Bone marrow (tissue), 2 donors: ENCODE data around the gene EFNB2.

Experiments
- DNase-seq, 2 donors: peaks; one replicate each; lab custom pipeline; 2025; lab: John Stamatoyannopoulos, UW

EFNB2 gene

DNA sequence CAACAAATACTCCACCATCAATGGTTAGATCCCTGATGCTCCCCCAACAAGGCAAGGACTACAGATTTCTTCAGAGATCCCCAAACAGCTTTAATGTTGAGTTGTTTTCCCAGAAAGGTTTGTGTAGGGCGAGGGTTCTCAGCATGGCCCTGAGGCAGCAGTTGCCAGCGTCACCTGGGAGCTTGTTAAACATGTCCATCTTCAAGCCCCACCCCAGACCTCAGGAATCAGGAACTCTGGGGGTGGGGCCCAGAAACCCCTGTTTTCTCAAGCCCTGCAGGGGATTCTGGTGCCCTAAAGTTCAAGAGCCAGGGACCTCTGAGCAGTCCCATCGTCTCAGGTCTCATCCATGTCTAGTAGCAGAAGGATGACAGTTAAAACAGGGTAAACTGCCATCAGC, 9.6 kb downstream of the EFNB2 start:
- DNase-seq, result no peak

DNA sequence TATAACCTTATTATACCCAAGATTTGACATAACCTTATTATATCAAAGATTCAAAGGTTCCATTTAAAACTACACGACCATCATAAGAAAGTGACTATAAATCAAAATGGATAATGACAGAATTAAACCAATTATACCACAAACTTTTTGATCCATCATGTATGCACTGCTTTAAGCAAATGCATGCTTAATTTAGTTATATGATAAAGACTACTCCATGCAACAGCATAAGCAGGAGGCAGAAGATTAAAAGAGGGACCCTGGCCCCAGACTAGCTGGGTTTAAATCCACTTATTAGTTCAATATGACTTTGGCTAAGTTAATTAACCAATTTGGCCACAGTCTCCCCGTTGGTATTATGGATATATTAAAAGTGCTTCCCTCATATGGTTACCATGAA, 11.4 kb downstream of the EFNB2 start:
- DNase-seq, result no peak

DNA sequence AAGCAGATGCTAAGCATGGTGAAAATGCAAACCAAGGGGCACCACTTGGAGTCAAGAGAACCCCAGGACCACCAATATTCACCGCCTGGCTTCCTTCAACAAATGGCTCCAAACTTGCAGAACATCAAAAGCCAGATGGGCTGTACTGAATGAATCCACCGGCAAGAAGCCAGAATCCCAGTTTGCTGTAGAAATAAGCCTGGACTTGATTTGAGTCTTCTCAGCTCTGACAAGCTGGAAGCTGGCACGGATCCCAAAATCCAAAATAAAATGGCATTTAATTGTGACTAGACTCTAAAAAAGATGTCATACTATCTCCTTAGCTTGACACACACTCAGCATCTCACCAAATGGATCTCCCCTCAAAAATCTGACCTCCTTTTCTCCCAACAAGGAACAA, 11.9 kb downstream of the EFNB2 start:
- no peak for DNase-seq

DNA sequence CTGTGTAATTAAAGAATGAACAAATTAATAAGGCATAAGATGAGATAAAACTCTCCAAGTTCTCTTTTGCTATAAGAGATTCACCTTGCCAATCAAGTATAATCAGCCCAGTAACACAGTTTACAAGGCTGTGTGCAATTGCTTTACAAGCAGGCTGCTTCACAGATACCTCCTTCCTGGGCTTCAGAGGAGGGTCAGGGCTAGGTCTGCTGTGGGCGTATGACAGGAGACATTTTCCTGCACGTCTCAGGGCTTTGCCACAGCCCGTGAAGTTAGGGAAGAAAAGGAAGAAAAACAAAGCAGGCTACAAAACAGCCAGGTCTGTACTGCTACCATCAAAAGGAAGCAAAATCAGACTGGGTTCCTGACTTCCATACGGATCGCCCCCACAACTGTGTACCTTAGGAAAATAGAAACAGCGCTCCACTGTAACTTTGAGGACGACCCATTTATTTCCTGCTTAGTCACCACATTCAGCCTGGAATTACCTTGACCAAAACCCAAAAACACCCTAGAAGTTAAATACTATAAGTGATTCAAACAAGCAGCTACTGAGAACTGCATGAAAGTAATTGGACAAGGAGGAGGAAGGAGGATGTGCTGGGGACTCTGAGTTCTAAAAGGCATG, 12.4 kb downstream of the EFNB2 start:
- DNase-seq, result no peak

DNA sequence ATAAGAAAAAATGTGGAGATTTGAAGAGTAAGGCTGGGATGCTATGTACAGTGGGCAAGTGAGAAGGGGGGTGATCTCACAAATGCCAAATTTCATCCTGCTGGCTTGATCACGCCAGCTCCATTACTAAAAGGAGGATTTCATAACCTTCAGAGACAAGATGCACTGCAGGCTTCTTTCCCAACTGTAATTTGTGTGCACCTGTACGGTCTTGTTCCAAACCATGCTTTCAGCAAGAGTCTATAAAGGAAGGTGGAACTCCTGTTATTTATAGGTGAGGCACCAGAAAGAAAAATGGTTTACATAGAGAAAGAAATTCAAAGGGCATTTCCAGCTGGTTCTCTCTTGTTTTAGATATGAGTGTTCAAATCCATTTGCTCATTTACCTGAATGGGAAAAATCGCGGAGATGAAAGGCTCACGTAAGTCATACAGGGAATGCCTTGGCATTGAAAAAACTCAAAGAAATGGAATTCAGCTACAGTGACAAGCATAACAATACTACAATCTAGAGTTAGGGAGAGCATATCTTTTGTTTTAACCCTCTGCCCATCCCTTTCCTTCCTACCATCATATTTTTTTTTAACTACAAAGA, 13.3 kb downstream of the EFNB2 start:
- DNase-seq, result no peak

DNA sequence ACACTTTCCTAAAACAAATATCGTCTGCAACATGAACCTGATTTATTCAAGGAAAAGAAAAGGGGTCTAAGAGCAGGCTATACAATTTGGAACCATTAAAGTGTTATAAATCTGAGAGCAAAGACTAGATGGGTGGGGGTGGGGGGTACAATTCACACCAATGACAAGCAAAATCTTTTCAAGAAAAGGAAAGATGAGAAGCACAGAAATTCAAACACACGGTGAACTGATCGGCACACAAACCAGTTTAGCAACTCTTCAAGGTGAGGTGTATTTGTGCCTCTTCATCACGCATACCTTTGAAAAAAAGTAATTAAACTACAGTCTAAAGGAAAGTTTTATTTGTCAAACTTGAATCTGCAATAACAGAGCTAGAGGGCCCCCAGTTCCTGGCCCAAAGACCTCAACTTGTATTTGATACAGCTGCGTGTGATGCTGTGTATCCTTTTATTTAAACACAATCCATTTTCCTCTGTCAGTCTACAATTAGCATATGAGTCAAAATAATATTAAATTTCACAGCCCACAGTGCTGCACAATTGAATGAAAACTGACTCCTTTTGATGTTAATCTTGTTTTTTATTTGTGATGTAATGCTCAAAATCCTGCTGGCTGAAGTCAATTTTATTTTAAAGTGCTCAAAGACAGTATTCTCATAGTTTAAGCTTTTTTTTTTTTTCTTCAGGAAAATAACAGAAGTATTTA, 14.2 kb downstream of the EFNB2 start:
- DNase-seq, result no peak

DNA sequence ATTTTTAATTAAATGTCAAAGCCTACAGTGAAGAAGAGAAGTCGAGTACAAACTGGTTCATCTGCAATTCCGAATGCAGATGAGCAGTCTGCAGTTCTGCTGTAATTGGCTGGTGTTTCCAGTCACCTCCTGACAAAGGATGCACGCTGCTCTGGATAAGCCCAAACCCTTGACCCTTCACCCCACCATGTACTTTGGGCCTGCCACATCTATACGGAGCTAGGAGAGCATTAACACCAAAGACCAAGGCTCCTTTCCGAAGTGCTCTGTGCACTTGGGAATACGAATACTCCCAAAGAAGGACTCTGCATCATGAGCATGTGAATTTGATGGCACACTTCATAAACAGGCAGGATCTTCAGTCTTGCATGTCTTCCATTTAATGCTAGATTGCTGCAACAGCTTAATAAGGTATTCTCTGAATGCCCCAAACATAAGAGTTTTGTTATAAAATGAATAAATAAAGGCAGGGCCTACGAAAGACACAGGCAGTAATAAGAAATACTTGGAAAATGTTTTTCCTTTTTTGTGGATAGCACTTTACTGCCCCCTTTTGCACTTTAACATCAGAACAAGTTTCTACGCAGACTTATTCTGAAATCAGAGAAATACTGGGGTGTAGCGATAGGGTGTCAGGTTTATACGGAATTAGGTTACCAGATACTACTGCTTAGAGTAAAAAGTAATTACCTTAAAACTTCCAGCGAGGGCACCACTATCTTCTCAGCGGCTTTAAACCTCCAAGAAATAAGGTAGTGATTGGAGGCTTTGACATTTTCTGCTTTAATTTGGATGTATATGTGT, 15.0 kb downstream of the EFNB2 start:
- no peak for DNase-seq

DNA sequence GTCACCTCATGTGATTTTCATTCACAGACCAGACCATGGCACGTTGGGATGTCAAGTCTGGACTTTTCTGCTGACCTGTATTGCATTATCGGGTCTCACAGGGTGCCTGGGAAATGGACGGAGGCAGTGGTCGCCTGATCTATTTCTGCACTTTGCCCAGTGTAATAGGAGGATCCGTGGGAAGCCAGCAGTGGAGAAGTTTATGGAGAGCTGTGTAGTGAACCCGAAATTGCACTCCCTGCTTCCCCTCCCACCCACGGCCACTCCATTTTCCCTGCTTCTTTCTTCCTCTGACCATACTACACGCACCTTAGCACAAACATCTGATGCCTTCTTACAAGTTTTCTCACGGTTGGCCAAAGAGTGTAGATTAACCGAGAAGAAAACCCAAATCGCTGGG, 16.9 kb downstream of the EFNB2 start:
- DNase-seq, result no peak

DNA sequence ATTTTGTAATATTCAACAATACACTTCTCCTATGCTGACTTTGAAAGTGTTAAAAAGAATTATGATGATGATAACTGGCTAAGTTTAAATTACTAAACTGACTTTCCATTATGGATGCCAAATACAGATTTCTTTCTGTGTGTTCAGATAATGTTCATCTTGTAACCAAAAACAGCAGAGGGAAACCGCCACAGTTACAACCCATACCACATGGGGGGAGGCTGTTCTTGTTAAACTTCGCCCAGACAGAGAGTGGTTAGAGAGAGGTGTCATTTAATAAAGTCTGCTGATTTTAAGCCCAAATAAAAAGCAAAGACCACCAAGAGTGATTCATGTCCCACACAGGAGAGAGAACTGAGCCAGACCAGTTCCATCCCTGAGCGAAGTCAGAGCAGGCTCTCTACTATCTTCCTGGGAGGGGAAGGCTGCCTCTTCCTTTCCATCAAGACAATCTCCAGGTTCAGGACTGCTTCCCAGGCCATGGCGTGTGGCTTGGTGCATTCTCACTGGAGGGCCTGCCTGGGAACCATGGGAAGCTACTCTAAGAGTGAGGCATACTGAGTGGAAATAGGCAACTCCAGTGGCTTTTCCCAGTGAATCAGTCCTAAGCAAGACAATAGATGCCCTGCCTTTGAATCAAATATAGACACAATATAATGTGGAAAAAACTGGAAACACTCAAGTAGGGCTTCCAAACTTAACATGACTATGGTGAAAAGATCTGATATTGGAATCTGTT, 18.2 kb downstream of the EFNB2 start:
- no peak for DNase-seq

DNA sequence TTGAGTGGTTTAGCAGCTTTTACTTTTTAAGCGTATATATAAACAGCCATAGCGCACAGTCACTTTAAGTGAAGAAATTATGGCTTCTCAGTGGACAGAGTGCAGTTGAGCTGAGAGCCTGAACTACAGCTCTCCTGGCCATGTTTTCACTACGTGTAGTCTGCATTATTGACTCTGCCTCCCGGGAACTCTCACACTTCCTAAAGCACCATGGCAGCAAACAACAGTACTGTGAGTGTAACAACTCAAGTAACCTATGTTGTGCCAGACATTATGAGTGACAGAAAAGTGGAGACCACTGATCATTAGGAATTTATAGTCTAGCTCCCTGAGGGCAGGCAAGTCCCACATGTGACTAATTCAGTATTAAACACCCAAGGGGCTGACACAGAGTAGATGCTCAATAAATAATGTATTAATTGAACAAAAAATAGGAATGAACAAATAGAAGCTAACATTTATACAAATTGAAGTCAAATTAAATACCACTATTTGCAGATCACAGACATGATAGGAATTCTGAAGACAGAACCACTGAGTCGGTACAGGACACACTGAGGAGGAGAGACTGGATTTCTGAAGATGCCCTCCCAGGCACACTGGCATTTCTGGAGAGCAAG, 19.7 kb downstream of the EFNB2 start:
- DNase-seq, result no peak

DNA sequence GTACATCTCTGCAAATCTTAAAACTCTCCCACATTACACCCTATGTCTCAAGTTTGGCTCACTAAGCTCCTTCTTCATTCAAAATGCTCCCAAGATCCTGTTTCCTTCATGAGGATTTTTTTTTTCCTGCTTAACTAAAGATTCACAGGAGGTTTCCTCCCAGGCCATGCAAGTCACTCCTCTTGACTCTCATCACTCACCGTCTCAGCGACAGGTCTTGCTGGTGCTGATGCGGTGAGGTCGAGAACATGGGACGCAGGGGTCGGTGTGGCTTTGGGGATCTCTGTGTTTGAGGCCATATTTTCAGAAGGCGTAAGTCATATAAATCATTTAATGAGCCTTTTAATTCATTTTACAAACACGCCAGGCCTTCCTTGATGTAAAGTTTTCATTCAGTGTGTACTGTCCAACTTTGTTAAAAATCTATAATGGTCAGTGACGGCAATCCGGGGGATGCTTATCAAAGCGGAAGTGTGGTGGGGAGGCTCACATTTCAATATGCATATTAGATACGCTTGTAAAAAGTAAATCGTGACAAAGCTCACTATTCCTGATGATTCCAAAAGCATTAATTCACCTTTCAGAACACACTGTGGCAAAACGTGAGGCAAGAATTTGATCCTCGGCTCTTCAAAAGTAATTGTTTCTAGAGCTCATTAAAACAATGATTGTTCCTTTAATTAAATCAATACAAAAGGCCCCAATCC, 20.4 kb downstream of the EFNB2 start:
- DNase-seq, result no peak

DNA sequence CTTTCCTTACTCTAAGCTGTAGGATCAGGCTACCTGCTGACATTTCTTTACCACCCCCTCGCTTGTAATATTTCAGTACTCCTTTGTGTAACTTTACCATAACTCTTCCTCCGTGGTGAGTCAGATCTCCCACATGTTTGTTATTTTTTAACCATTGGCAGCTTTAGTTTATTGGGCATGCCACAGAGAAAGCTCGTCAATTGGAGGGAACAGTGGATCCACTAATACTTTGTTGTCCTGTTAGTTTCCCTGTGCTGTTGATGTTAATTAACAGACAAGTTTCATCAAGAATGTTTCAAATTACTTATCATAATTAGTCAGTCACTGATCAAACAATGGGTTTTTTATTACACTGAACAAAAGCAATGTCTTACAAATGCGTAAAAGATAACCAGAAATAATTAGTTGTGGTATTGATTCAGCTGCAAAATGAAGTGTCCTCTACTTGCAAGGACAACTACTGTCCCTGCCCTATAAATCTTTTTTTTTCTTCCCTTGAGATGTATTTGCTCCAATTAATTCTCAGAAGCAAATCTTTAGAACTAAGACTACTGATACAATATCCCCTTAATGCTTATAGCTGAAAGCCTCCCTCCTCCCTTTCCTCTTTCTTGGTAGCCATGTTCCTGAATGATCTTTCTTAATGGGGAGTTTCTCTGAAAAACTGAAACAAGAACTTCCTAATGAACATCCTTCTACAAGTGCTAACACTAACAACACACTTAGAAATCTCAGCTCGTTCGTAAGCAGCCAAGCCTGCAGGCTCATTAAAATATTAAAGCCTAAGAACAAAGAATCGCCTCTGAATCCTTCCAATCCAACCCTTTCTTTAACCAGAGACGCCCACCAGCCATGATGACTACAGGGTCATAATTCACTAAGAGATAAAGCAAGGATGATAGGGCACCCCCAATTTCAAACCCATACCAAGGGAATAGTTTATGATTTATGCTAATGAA, 22.2 kb downstream of the EFNB2 start:
- DNase-seq, result no peak

DNA sequence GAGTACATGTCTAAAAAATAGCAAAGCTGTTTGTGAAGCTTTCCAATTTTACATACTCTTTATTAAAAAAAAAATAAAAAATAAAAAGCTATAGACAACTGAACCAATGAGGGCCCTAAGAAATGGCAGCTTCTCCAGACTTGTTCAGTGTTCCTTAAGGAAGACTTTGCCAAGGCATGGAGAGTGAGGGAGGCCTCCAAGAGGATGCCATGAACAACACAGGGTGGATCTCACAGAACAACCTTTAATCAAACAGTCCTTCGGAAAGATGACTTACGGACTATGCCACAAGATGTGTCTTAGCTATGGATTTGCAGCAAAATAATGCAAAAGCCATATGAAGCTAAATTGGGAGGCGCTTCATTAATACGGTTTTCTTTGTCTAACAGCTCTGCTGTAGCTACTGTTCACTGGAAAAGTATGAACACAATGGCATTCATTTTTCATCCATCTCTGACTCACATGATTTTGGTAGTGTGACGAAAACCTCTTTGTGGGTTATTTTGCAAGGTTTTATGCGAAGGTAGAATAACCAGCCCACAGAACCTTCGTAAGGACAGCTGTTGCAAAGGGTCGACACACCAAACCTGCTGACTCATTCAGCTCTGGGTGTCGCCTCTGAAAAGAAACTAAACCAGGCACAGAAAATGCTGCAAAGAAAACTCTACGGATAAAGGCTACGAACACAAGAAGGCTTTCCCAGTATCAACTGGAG, 27.7 kb downstream of the EFNB2 start:
- no peak for DNase-seq

DNA sequence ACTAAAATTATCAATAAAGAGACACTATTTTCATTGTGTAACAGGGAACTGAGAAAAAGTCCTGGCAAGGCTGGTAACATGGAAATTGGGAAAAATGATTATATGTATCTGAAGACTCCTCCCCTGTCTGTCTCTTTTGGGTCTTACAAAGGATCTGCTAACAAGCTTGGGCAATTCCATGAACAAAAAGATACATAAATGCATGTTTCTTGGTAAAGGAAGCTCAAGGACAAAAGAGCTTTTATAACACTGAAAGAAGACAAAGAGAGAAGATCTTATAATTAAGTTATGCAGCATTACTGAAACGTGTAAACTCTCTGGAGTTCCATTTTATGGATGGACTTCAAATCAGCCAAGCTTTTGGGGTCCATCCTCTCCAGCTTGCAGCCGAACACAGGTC, 29.2 kb downstream of the EFNB2 start:
- DNase-seq, result no peak

DNA sequence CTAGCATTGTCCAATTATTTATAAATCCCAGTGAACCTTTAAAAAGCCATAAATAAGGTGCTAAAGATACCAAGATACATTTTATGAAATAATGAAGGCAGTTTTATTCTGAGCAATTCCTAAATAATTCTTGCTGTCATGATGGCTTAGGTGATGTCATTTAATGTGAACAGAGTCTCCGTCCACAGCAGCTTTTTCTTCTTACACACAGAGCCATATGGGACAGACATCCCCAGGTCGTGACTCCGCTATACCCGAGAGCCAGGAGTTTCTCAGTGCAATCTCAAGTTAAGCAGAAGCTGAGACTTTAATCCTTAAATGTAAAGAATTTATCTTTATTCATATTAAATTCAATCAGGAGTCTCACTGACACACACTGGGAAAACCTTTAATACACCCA, 29.7 kb downstream of the EFNB2 start:
- DNase-seq, result no peak

DNA sequence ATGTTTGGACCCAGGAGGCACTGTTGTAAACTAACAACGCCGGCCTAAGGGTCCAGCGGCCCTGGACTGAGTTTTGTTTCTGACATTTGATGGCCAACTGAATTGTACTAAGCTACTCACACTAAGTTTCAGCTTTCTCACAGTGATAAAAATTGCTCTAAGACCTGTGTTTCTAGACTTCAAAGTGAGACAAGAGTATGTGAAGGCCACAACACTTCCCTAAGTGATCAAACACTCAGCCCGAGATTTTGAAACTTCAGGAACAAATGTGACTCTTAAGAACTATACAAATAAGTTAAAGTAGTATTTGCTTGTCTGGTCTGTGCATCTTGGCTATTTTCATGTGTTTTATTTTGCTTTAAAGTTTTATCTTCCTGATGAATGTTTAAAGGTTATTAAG, 30.2 kb downstream of the EFNB2 start:
- DNase-seq, result no peak

DNA sequence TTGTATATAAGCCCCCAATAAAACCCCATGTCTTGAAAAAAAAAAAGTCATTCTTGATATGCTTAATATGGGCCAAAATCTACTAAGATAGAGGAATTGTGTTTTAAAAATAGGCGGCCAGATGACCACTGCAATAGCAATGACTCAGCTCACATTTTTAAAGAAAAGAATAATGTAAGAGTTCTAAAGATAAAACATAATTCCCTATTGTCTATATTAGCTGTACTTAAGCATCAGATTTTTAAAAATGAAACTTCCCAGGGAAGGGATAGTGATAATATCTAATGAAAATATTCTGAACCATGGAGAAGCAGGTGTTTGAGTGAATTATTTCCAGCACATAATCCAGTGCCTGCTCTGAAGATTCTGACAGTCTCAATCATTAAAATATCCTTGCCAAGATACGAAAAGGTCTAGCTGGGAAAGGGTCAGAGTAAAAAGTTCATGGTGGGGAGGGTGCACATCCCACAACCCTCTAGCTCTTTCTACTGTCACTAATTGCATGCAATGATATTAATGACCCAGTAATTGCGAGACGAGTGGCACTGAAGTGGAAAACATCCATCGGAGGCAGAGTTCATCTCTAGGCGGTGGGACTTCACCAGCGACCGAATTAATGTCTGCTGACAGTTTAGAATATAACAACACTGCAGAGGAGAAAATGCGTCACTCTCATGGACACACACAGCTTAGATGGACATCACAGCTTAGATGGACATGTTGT, 31.6 kb downstream of the EFNB2 start:
- no peak for DNase-seq

DNA sequence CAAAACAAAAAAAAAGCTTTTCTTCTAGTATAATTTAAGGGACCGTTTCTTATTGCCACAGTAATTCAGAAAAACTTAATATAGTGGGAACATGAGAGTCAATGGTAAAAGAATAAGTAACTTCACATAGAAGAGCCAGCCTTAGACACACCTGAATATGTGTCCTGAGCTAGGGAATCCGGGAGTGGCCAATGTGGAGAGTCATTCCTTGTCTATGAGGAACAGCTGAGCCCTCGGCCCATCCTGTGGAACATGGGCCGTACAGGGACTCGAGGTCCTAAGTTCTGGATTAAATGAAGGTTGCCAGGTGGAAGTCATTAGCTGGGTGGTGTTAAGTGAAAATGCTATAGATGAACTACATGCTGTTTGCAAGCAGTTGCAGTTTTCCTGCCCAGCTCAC, 32.2 kb downstream of the EFNB2 start:
- DNase-seq, result no peak

DNA sequence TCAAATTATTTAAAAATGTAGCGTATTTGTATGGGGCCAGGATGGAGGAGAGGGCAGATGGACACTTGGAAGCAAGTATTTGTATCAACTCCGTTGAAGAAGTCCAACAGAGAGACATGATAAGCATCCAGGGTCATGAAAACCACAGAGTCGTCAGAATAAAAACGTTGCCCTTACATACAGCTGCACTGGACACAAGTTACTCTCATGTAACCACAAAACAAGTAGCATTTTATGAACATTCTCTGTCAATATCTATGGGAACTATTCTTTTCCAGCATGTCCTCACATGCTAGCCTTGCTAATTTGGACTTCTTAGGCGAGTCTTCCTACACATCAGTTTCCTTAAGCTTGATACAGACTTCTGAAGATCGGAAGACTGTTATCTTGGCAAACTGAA, 35.0 kb downstream of the EFNB2 start:
- DNase-seq, result no peak
